Measurements from ENCODE around the gene FIBCD1.

DNA sequence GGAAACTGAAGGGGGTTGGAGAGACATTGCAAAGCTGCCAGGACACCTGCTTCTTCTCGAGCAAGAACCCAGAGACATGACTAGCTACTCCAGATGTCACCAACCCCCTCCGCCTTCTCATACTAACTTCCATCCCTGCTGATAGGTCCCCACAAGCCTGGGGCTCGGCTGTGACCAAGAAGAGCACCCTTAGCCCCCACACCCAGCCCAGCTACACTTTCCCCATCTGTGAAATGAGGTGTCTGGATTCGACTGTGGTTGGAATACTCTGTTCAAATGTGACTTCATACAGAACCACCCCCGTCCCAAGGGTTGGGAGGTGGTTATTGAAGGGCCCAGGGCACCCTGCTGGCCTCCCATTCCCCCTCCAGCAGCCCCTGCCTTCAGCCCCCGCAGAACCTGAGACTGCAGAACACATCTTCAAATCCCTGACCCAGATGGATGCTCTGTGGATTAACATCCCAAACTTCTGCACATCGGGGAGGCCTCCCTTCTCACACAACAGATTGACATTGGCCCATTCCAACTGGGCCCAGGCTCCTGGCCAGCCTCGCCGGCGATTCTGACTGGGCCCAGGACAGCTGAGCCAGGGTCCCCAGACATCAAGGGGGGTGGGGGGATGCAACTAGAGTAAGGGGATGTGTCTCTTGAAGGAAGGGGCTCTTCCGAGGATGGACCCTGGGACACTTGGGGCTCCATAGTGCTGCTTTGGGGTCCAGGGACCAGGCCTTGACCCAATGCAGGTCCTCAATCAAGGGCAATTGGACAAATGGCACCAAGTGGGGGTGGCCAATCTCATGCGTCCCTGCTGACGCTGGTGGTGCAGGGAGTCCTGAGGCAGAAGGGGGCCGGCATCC is 21.7 kb upstream of the FIBCD1 start:
- TF ChIP-seq, protein P1, sequence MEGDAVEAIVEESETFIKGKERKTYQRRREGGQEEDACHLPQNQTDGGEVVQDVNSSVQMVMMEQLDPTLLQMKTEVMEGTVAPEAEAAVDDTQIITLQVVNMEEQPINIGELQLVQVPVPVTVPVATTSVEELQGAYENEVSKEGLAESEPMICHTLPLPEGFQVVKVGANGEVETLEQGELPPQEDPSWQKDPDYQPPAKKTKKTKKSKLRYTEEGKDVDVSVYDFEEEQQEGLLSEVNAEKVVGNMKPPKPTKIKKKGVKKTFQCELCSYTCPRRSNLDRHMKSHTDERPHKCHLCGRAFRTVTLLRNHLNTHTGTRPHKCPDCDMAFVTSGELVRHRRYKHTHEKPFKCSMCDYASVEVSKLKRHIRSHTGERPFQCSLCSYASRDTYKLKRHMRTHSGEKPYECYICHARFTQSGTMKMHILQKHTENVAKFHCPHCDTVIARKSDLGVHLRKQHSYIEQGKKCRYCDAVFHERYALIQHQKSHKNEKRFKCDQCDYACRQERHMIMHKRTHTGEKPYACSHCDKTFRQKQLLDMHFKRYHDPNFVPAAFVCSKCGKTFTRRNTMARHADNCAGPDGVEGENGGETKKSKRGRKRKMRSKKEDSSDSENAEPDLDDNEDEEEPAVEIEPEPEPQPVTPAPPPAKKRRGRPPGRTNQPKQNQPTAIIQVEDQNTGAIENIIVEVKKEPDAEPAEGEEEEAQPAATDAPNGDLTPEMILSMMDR (IDR thresholded peaks at IDR 0.05): no peak
- TF ChIP-seq SP1 (CRISPR knock-in tag; conservative IDR thresholded peaks at IDR 0.05) (no peak), JAZF1 (CRISPR knock-in tag; IDR thresholded peaks at IDR 0.05) (no peak), JUN (CRISPR knock-in tag; IDR thresholded peaks at IDR 0.05) (no peak), GABPB1 (CRISPR knock-in tag; IDR thresholded peaks at IDR 0.05) (no peak), FOXK1 (CRISPR knock-in tag; IDR thresholded peaks at IDR 0.05) (no peak), MAX (CRISPR knock-in tag; IDR thresholded peaks at IDR 0.05) (no peak), ZNF396 (CRISPR knock-in tag; IDR thresholded peaks at IDR 0.05; ENCODE audit: borderline replicate concordance) (no peak), TCF7 (CRISPR knock-in tag; IDR thresholded peaks at IDR 0.05; ENCODE audit: low read depth) (no peak), ETV6 (CRISPR knock-in tag; IDR thresholded peaks at IDR 0.05) (no peak)
- TF ChIP-seq, protein P2, sequence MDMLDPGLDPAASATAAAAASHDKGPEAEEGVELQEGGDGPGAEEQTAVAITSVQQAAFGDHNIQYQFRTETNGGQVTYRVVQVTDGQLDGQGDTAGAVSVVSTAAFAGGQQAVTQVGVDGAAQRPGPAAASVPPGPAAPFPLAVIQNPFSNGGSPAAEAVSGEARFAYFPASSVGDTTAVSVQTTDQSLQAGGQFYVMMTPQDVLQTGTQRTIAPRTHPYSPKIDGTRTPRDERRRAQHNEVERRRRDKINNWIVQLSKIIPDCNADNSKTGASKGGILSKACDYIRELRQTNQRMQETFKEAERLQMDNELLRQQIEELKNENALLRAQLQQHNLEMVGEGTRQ (CRISPR knock-in tag; IDR thresholded peaks at IDR 0.05): no peak
